NCI-H82 treated with DMSO at 0.1 percent for 48 hours (cell line): ENCODE measurements around the gene AIFM3.

Experiments used
- DNase-seq: peaks from one replicate; lab custom pipeline; 2025; ENCODE audit not compliant: unreplicated experiment; lab: John Stamatoyannopoulos, UW

AIFM3 gene

GRCh38 chr22:20973634-20974286 lies 6.7 kb downstream of the AIFM3 start:
- no peak for DNase-seq

- DNase-seq = no peak
Measured at GRCh38 chr22:20974336-20974955, 7.4 kb downstream of the AIFM3 start.

- DNase-seq = no peak
Measured at GRCh38 chr22:20975541-20976290, 8.7 kb downstream of the AIFM3 start.

GRCh38 chr22:20976291-20976877 lies 9.3 kb downstream of the AIFM3 start:
- DNase-seq = no peak

GRCh38 chr22:20977019-20977418 lies 10.0 kb downstream of the AIFM3 start:
- no peak for DNase-seq

- DNase-seq = no peak
Measured at GRCh38 chr22:20977516-20978170, 10.6 kb downstream of the AIFM3 start.

GRCh38 chr22:20978419-20978818 lies 11.4 kb downstream of the AIFM3 start:
- no peak for DNase-seq

- DNase-seq = no peak
Measured at GRCh38 chr22:20979243-20979809, 12.3 kb downstream of the AIFM3 start.

- DNase-seq = no peak
Measured at GRCh38 chr22:20979940-20980453, 12.9 kb downstream of the AIFM3 start.

- no peak for DNase-seq
Measured at GRCh38 chr22:20980523-20980922, 13.5 kb downstream of the AIFM3 start.

GRCh38 chr22:20980938-20981722 lies 14.1 kb downstream of the AIFM3 start:
- no peak for DNase-seq

- peak; percentile 7 for DNase-seq
Measured at GRCh38 chr22:20981787-20982562, 14.9 kb downstream of the AIFM3 start, which contains the start of gene LZTR1. TSS of gene LZTR1 (plus strand) at chr22:20982297. CDS start at chr22:20982372, 75 bp downstream.

GRCh38 chr22:20982563-20982882 lies 15.5 kb downstream of the AIFM3 start:
- DNase-seq = no peak

GRCh38 chr22:20983081-20983771 lies 16.2 kb downstream of the AIFM3 start:
- no peak for DNase-seq

- no peak for DNase-seq
Measured at GRCh38 chr22:20985720-20986119, 18.7 kb downstream of the AIFM3 start.

- DNase-seq = no peak
Measured at GRCh38 chr22:20986365-20986764, 19.3 kb downstream of the AIFM3 start.

- no peak for DNase-seq
Measured at GRCh38 chr22:20987375-20987774, 20.3 kb downstream of the AIFM3 start.

- DNase-seq = no peak
Measured at GRCh38 chr22:20988573-20989322, 21.7 kb downstream of the AIFM3 start.
